Prostate gland (tissue), 2 donors: ENCODE data around the gene NKX3-2. TPM values are rescaled to one million over a fixed set of nuclear protein-coding genes. Genes with fewer than 3 reads are reported as not detected.

ENCODE experiments used
- DNase-seq: peaks from one replicate; pipeline ENCODE4 v3.0.0-alpha.2; 2019; ENCODE audit warnings: low spot score
- H3K27ac ChIP-seq, 2 donors: fragments of 200-600 bp; sonication (generic); 2 replicates each; pipeline ENCODE4 v1.5.1; 2017 to 2019
- H3K27me3 ChIP-seq: fragments of 200-600 bp; sonication (generic); replicated peaks from 2 replicates; pipeline ENCODE4 v1.5.1; 2019; ENCODE audit not compliant: insufficient read depth
- H3K36me3 ChIP-seq, 2 donors: fragments of 200-600 bp; sonication (generic); 1 replicate in 1 of 2; 2 replicates in 1 of 2; pipeline versions ENCODE4 v1.5.1 to v1.8.1; 2017 to 2019
- H3K4me1 ChIP-seq: fragments of 200-600 bp; sonication (generic); replicated peaks from 2 replicates; pipeline ENCODE4 v1.5.1; 2019
- H3K4me3 ChIP-seq, 2 donors: fragments of 200-600 bp; sonication (generic); 2 replicates each; pipeline ENCODE4 v1.5.1; 2017 to 2019
- H3K9me3 ChIP-seq: fragments of 200-600 bp; sonication (generic); 2 replicates; pipeline ENCODE4 v1.5.1; 2017
- CTCF ChIP-seq, 4 experiments: fragments of 200-600 bp in 2 of 4; fragments of 450-650 bp in 2 of 4; sonication (generic) in 2 of 4; IDR thresholded peaks; 1 replicate in 3 of 4; 2 replicates in 1 of 4; pipeline ENCODE4 v1.5.1; 2016 to 2019; ENCODE audit warnings: antibody characterized with exemption in 4 of 4, mild to moderate bottlenecking in 2 of 4, moderate library complexity in 2 of 4
- POLR2A ChIP-seq: fragments of 450-650 bp; IDR thresholded peaks from one replicate; pipeline ENCODE4 v1.6.1; 2016; ENCODE audit warnings: antibody characterized with exemption, mild to moderate bottlenecking
- POLR2AphosphoS5 ChIP-seq: sonication (generic); formaldehyde crosslinking; IDR thresholded peaks from one replicate; pipeline ENCODE4 v1.6.1; 2017; ENCODE audit warnings: antibody characterized with exemption
- WGBS: methylation state at CpG from one replicate; pipeline ENCODE4 v1.1.5; 2018; 5-methylcytosine and 5-hydroxymethylcytosine counted together
- intact Hi-C: fragments of 100-400 bp; cut with DNase I; formaldehyde crosslinking; loops from one replicate; pipeline ENCODE4 v1.14.2; 2022
- total RNA-seq, 2 donors: library from RNA; depleted of rRNA; stranded (reverse); fragments of >200 nt; gene quantifications; one replicate each; pipeline ENCODE4 v1.1.0, GENCODE V29; 2016

NKX3-2 gene
- total RNA-seq, 2 donors from 2014 or later = 0.36 TPM; not detected in 1

- Histone ChIP-seq H3K27me3 (peaks cover 71% of the 10 kb centered on the region), H3K4me1 (no peaks in the 10 kb centered on the region), H3K9me3 (no peaks in the 10 kb centered on the region), H3K36me3 (no peaks in the 10 kb centered on the region), H3K4me3 (no peak overlapping the region), H3K27ac (no peak overlapping the region)
- intact Hi-C loops = no loop called here
- DNase-seq = no peak
- WGBS = 19% methylated on average over 42 of the region's 42 CpGs
- no peak for TF ChIP-seq POLR2AphosphoS5
- TF ChIP-seq CTCF (IDR thresholded peaks at IDR 0.05) = no peak
- no peak for TF ChIP-seq POLR2A
These were observed 4.5 kb downstream of the NKX3-2 start for GRCh38 chr4:13539619-13540445.

GRCh38 chr4:13539047-13539618 is 5.2 kb downstream of the NKX3-2 start:
- Histone ChIP-seq H3K9me3 (no peaks in the 10 kb centered on the region), H3K27ac (no peak overlapping the region), H3K4me3 (no peak overlapping the region), H3K27me3 (peaks cover 78% of the 10 kb centered on the region), H3K36me3 (no peaks in the 10 kb centered on the region), H3K4me1 (no peaks in the 10 kb centered on the region)
- DNase-seq = no peak
- intact Hi-C loops = no loop called here
- WGBS = 6% methylated on average over 23 of the region's 23 CpGs
- TF ChIP-seq POLR2A (no peak), CTCF (IDR thresholded peaks at IDR 0.05) (no peak), POLR2AphosphoS5 (no peak)

- no peak for DNase-seq
- H3K4me3 ChIP-seq = no peak overlapping the region
These were observed 5.8 kb downstream of the NKX3-2 start for GRCh38 chr4:13538427-13538973.

GRCh38 chr4:13537832-13538177 is 6.5 kb downstream of the NKX3-2 start:
- intact Hi-C loops = no loop called here
- Histone ChIP-seq H3K36me3 (no peaks in the 10 kb centered on the region), H3K9me3 (no peaks in the 10 kb centered on the region), H3K4me1 (no peaks in the 10 kb centered on the region), H3K27me3 (peaks cover 78% of the 10 kb centered on the region), H3K27ac (no peak overlapping the region), H3K4me3 (no peak overlapping the region)
- 17% methylated on average over 10 of the region's 10 CpGs for WGBS
- TF ChIP-seq POLR2AphosphoS5 = no peak
- no peak for TF ChIP-seq CTCF (IDR thresholded peaks at IDR 0.05)
- TF ChIP-seq POLR2A = no peak
- no peak for DNase-seq

More at GRCh38 chr4:13538427-13538973, 5.8 kb downstream of the NKX3-2 start:
- Histone ChIP-seq H3K9me3 (no peaks in the 10 kb centered on the region), H3K27ac (no peak overlapping the region), H3K36me3 (no peaks in the 10 kb centered on the region), H3K4me1 (no peaks in the 10 kb centered on the region), H3K27me3 (peaks cover 79% of the 10 kb centered on the region)
- TF ChIP-seq POLR2A (no peak), POLR2AphosphoS5 (no peak), CTCF (IDR thresholded peaks at IDR 0.05) (no peak)
- 23% methylated on average over 16 of the region's 16 CpGs for WGBS
- intact Hi-C loops = no loop called here
